Measurements from ENCODE around the gene ACP5.
A peak's percentile ranks its signal among the peaks of the same experiment; 100 is the strongest.

Gene ACP5

DNA sequence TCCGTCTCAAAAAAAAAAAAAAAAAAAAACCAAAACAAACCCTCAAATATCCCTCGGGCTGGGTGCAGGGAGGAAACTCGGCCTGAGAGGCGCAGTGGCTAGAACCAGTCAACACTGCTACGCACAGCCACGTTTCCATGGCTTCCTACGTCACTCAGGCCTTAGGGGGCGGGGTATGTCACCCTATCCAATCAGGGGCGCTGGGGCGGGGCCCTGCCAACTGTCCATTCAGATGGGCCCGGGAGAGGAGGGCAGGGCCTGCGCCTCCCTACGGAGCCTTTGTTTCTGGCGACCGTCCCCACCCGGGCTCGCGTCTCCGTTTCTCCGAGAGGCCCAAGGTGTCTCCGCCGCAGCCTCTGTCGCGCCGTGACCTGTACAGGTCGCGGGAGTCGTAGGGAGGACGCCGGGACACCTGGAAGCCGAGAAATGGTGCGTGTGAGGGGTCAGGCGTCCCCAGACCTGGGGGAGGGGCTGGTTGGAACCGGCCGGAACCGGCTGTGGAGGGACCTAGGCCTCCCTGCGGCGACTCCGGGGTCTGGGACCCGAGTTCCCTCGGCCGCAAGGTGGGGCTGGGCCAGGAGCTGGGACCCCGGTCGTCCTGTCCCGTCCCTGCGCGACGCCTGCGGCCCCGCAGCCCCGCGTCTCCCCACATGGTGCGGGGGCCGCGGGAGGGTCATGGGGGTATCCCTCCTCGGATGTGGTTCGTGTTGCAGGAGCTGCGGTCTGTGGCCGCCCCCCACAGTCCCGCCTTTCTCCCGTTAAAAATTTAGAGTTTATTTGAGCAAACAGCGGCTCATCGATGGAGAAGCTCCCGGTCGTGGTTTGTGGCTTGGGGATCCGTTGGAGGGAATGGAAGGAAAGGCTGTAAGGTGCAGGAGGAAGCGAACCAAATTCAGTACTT is 20.0 kb upstream of the ACP5 start, which contains the start of gene ZNF627:
TSS of gene ZNF627 (plus strand) at position 282 of the 901 bp plus-strand sequence. CDS start at position 427, 145 bp downstream.
- no peaks in the 10 kb centered on the region for H3K27me3 ChIP-seq (replicated peaks; ENCODE audit: control insufficient read depth, insufficient read depth, low read length)
- TF ChIP-seq, protein P1, sequence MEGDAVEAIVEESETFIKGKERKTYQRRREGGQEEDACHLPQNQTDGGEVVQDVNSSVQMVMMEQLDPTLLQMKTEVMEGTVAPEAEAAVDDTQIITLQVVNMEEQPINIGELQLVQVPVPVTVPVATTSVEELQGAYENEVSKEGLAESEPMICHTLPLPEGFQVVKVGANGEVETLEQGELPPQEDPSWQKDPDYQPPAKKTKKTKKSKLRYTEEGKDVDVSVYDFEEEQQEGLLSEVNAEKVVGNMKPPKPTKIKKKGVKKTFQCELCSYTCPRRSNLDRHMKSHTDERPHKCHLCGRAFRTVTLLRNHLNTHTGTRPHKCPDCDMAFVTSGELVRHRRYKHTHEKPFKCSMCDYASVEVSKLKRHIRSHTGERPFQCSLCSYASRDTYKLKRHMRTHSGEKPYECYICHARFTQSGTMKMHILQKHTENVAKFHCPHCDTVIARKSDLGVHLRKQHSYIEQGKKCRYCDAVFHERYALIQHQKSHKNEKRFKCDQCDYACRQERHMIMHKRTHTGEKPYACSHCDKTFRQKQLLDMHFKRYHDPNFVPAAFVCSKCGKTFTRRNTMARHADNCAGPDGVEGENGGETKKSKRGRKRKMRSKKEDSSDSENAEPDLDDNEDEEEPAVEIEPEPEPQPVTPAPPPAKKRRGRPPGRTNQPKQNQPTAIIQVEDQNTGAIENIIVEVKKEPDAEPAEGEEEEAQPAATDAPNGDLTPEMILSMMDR (IDR thresholded peaks at IDR 0.05; ENCODE audit: insufficient read depth, low read length, poor library complexity, severe bottlenecking) = peak; percentile 1
- peak within 1 kb of the TSS; percentile 96 for H3K4me3 ChIP-seq (replicated peaks; ENCODE audit: low read depth, low read length)
- peak; percentile 93 for DNase-seq (ENCODE audit: extremely low read depth, insufficient read length)
- H3K36me3 ChIP-seq (ENCODE audit: control insufficient read depth, insufficient read depth, low read length) = no peaks in the 10 kb centered on the region

DNA sequence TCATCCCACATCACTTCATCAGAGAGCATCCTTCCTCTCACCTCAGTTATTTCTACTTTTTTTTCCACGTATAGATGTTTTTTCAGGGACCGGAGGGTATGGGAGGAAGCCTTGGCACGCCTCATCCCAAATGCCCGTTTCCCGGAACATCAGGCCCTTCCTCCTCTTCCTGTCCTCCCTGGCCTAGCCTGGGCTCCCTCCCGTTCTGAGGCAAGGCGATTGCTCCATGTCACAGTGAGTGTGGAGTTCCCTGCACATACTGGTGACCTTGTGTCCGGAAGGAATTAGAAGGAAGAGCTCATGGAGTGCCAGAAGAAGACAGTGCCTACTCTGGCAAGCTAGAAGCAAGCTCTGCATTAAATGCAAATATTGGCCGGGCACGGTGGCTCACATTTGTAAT is 18.7 kb upstream of the ACP5 start:
- DNase-seq (ENCODE audit: extremely low read depth, insufficient read length) = no peak
- Histone ChIP-seq H3K4me3 (replicated peaks; ENCODE audit: low read depth, low read length) (no peak overlapping the region), H3K36me3 (ENCODE audit: control insufficient read depth, insufficient read depth, low read length) (no peaks in the 10 kb centered on the region), H3K27me3 (replicated peaks; ENCODE audit: control insufficient read depth, insufficient read depth, low read length) (no peaks in the 10 kb centered on the region)
- TF ChIP-seq, protein P1 (IDR thresholded peaks at IDR 0.05; ENCODE audit: insufficient read depth, low read length, poor library complexity, severe bottlenecking) = no peak

DNA sequence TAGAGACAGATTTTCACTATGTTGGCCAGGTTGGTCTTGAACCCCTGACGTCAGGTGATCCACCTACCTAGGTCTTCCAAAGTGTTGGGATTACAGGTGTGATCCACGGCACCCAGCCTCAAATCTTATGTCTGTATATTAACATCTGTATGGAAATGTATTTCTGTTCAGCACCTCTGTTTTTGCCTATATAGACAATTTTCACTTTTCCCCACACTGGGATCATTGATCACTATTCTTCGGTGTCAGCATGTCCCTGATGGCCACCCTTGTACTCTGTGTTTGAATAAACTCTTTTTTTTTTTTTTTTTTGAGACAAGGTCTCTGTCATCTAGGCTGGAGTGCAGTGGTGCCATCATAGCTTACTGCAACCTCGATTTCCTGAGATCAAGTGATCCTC is 16.6 kb upstream of the ACP5 start:
- no peak for DNase-seq (ENCODE audit: extremely low read depth, insufficient read length)

DNA sequence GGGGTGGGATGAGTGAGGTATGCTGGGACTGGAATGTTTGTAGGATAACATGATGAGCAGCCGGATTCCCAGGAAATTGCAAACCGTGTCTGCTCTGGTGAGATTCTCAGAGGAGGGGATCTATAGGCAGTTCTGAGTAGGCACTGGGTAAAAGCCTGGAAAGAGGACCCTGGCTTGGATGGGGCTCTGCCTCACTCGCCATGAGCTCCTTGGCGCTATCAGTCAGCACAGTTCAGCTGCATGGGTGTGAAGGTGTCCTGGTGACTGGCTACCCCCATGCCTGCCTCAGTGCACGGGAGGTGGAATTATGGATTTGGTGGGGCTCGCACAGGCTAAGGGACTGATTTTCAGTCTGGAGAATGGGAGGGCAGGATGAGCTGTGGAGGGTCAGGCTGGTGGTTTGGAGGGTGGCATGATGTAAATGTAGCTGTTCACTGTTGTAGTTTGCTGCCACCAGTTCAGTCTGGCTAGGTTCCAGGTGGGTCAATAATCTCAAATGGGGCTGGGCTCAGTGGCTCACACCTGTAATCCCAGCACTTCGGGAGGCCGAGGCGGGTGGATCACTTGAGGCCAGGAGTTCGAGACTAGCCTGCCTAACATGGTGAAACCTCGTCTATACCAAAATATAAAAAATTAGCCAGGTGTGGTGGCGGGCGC is 10.7 kb upstream of the ACP5 start:
- Histone ChIP-seq H3K27me3 (replicated peaks; ENCODE audit: control insufficient read depth, insufficient read depth, low read length) (no peaks in the 10 kb centered on the region), H3K36me3 (ENCODE audit: control insufficient read depth, insufficient read depth, low read length) (no peaks in the 10 kb centered on the region), H3K4me3 (replicated peaks; ENCODE audit: low read depth, low read length) (no peak overlapping the region)
- TF ChIP-seq, protein P1 (IDR thresholded peaks at IDR 0.05; ENCODE audit: insufficient read depth, low read length, poor library complexity, severe bottlenecking) = no peak
- no peak for DNase-seq (ENCODE audit: extremely low read depth, insufficient read length)

More for the DNA sequence above, 16.6 kb upstream of the ACP5 start:
- TF ChIP-seq, protein P1 (IDR thresholded peaks at IDR 0.05; ENCODE audit: insufficient read depth, low read length, poor library complexity, severe bottlenecking) = no peak
- Histone ChIP-seq H3K27me3 (replicated peaks; ENCODE audit: control insufficient read depth, insufficient read depth, low read length) (no peaks in the 10 kb centered on the region), H3K4me3 (replicated peaks; ENCODE audit: low read depth, low read length) (no peak overlapping the region), H3K36me3 (ENCODE audit: control insufficient read depth, insufficient read depth, low read length) (no peaks in the 10 kb centered on the region)

DNA sequence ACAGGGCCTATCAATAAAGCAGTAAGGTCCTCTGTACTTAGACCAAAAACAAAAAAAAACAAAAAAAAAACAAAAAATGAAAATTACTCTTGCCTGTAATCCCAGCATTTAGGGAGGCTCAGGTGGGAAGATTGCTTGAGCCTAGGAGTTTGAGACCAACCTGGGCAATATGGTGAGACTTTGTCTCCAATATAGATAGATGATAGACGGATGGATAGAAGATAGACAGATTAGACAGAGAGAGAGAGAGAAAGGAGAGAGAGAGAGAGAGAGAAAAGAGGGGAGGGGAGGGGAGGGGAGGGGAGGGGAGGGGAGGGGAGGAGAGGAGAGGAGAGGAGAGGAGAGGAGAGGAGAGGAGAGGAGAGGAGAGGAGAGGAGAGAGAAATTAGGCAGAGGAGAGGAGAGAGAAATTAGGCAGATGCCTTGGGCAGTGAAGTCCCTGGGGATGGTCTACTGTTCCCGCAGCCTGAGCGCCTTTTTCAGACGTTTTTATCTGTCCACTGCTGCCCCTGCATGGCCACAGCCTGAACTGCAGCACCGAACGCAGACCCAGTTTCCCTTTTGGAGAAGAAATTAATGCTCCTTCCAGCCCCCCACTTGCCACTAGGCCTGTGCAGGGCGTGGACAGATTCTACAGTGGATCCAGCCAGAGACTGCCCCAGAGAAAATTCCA is 10.0 kb upstream of the ACP5 start:
- Histone ChIP-seq H3K27me3 (replicated peaks; ENCODE audit: control insufficient read depth, insufficient read depth, low read length) (no peaks in the 10 kb centered on the region), H3K4me3 (replicated peaks; ENCODE audit: low read depth, low read length) (no peak overlapping the region), H3K36me3 (ENCODE audit: control insufficient read depth, insufficient read depth, low read length) (no peaks in the 10 kb centered on the region)
- TF ChIP-seq, protein P1 (IDR thresholded peaks at IDR 0.05; ENCODE audit: insufficient read depth, low read length, poor library complexity, severe bottlenecking) = peak; percentile 89
- peak; percentile 57 for DNase-seq (ENCODE audit: extremely low read depth, insufficient read length)
